Tibial nerve (tissue), 4 donors: Measurements from ENCODE around the gene ZNF132. TPM values are rescaled to one million over a fixed set of nuclear protein-coding genes. Genes with fewer than 3 reads are reported as not detected.
A peak's percentile ranks its signal among the peaks of the same experiment; 100 is the strongest.

ENCODE experiments used
- DNase-seq, 2 donors: peaks; one replicate each; pipeline ENCODE4 v3.0.0-alpha.2; 2019; ENCODE audit warnings: low spot score in 2 of 2
- H3K27ac ChIP-seq, 4 donors: fragments of 200-600 bp; sonication (generic) in 3 of 4; one replicate each; pipeline ENCODE4 v1.5.1; 2017 to 2019; ENCODE audit warnings: mild to moderate bottlenecking in 1 of 4
- H3K27me3 ChIP-seq, 2 donors: fragments of 200-600 bp; sonication (generic) in 1 of 2; one replicate each; pipeline versions ENCODE4 v1.5.1 to v1.6.0; 2017 to 2019
- H3K36me3 ChIP-seq, 3 donors: fragments of 200-600 bp; sonication (generic); one replicate each; pipeline ENCODE4 v1.5.1; 2018 to 2019
- H3K4me1 ChIP-seq, 4 donors: fragments of 200-600 bp; sonication (generic) in 3 of 4; one replicate each; pipeline ENCODE4 v1.5.1; 2017 to 2019
- H3K4me3 ChIP-seq, 4 donors: fragments of 200-600 bp; sonication (generic) in 3 of 4; one replicate each; pipeline ENCODE4 v1.5.1; 2017 to 2019; ENCODE audit warnings: mild to moderate bottlenecking in 1 of 4, moderate library complexity in 1 of 4
- H3K9me3 ChIP-seq, 4 donors: fragments of 200-600 bp; sonication (generic) in 3 of 4; one replicate each; pipeline ENCODE4 v1.5.1; 2017 to 2019
- EP300 ChIP-seq, 2 donors: sonication (generic); formaldehyde crosslinking; IDR thresholded peaks; one replicate each; pipeline ENCODE4 v1.6.1; 2017; ENCODE audit warnings: antibody characterized with exemption in 2 of 2, mild to moderate bottlenecking in 1 of 2
- POLR2A ChIP-seq, 2 donors: fragments of 450-650 bp; IDR thresholded peaks; one replicate each; pipeline ENCODE4 v1.6.1; 2017; ENCODE audit warnings: antibody characterized with exemption in 2 of 2, mild to moderate bottlenecking in 2 of 2, moderate library complexity in 2 of 2
- WGBS, 2 donors: methylation state at CpG; one replicate each; pipeline ENCODE4 v1.1.5; 2018; 5-methylcytosine and 5-hydroxymethylcytosine counted together
- total RNA-seq, 4 donors: library from RNA; depleted of rRNA; stranded (reverse); fragments of >200 nt; gene quantifications; one replicate each; pipeline ENCODE4 v1.1.0, GENCODE V29; 2016
- TF ChIP-seq, protein P1 (sequence below), 5 experiments: fragments of 200-600 bp in 3 of 5; fragments of 450-650 bp in 2 of 5; sonication (generic) in 3 of 5; IDR thresholded peaks; one replicate each; pipeline ENCODE4 v1.5.1; 2016 to 2019; ENCODE audit warnings: antibody characterized with exemption in 5 of 5, mild to moderate bottlenecking in 3 of 5, moderate library complexity in 2 of 5

ZNF132 gene
- total RNA-seq, 4 donors from 2014 or later, result 5.0 to 12.6 (median 8.2) TPM

DNA sequence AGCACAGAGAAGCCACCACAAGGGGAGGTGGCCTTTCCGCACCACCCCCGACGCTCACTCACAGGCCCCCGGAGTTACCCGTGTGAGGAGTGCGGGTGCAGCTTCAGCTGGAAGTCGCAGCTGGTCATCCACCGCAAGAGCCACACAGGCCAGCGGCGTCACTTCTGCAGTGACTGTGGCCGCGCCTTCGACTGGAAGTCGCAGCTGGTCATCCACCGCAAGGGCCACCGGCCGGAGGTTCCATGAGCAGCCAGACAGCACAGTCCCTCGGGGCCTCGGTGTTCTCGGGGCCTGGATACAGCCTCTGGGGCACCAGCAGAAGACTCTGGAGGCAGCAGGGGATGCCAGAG, 40.5 kb upstream of the ZNF132 start:
- H3K4me1 ChIP-seq, result peaks cover 0 to 15% (median 11%) of the 10 kb centered on the region in 4 donors
- peaks cover 0 to 49% (median 0%) of the 10 kb centered on the region in 3 donors for H3K36me3 ChIP-seq
- no peak for DNase-seq
- H3K4me3 ChIP-seq, result no peak overlapping the region
- H3K27me3 ChIP-seq, result no peaks in the 10 kb centered on the region
- H3K27ac ChIP-seq, result no peak overlapping the region
- H3K9me3 ChIP-seq, result no peaks in the 10 kb centered on the region
- TF ChIP-seq, protein P1, sequence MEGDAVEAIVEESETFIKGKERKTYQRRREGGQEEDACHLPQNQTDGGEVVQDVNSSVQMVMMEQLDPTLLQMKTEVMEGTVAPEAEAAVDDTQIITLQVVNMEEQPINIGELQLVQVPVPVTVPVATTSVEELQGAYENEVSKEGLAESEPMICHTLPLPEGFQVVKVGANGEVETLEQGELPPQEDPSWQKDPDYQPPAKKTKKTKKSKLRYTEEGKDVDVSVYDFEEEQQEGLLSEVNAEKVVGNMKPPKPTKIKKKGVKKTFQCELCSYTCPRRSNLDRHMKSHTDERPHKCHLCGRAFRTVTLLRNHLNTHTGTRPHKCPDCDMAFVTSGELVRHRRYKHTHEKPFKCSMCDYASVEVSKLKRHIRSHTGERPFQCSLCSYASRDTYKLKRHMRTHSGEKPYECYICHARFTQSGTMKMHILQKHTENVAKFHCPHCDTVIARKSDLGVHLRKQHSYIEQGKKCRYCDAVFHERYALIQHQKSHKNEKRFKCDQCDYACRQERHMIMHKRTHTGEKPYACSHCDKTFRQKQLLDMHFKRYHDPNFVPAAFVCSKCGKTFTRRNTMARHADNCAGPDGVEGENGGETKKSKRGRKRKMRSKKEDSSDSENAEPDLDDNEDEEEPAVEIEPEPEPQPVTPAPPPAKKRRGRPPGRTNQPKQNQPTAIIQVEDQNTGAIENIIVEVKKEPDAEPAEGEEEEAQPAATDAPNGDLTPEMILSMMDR (IDR thresholded peaks at IDR 0.05), result no peak
- no peak for TF ChIP-seq EP300 (IDR thresholded peaks at IDR 0.05)
- TF ChIP-seq POLR2A (IDR thresholded peaks at IDR 0.05), result no peak
- 89 to 94% methylated on average over 15 to 20 of the region's 20 CpGs for WGBS, 2 donors

DNA sequence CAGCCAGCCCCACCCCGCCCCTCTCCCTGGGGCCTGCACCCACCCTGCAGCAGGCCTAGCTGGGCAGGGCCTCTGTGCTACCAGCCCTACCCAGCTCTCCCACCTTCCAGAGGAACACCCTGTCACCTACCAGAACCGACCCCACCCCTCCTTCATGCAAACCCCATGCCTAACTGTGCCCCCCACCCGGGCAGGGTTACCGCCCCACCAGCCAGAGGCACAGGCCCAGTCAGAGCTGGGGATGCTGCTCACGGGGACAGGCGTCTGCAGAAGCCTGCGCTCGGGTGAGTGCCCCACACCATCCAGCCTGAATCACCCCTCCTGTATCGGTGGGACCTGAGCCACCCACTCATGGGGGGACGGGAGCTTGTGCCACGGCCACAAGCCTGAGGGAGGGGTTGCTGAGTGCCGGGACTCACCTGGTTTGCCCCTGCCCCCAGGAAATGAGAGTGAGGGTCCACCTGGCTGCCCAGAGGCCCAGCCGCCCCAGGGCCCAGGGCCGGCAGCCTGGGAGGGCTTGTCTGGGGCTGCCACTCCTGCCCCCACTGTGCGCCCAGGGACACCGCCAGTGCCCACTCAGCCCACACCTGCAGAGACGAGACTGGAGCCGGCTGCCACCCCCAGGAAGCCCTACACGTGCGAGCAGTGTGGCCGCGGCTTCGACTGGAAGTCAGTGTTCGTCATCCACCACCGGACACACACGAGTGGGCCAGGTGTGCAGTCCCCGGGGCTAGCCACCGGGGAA, 40.0 kb upstream of the ZNF132 start:
- Histone ChIP-seq H3K36me3 (peaks cover 0 to 49% (median 0%) of the 10 kb centered on the region in 3 donors), H3K4me3 (no peak overlapping the region), H3K9me3 (no peaks in the 10 kb centered on the region), H3K27me3 (no peaks in the 10 kb centered on the region), H3K27ac (no peak overlapping the region), H3K4me1 (peaks cover 0 to 20% (median 16%) of the 10 kb centered on the region in 4 donors)
- WGBS, 2 donors, result 84 to 87% methylated on average over 16 to 20 of the region's 28 CpGs
- DNase-seq, result no peak
- TF ChIP-seq, protein P1 (IDR thresholded peaks at IDR 0.05), result no peak
- TF ChIP-seq EP300 (IDR thresholded peaks at IDR 0.05) (no peak), POLR2A (IDR thresholded peaks at IDR 0.05) (no peak)

DNA sequence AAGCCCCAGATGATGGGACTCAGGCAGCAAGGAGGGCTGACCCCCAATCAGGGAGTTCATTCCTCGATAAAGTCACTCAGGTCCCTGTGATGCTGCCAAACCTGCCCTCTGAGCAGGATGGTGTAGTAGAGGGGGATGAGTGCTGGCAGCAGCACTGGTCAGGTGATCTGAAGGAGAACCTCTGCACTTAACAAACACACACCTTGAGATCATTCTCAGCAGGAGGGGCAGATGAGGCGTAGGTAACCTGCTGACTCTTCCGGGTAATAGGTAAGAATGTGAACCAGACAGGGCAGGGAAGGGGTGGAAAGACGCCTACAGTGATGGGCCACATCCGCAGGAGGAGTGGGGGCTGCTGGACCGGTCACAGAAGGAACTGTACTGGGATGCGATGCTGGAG, 39.4 kb upstream of the ZNF132 start:
- DNase-seq, result no peak
- peaks cover 0 to 51% (median 0%) of the 10 kb centered on the region in 3 donors for H3K36me3 ChIP-seq
- H3K27ac ChIP-seq, result no peak overlapping the region
- 83 to 89% methylated on average over 7 of the region's 7 CpGs for WGBS, 2 donors
- H3K4me3 ChIP-seq, result no peak overlapping the region
- H3K27me3 ChIP-seq, result no peaks in the 10 kb centered on the region
- H3K4me1 ChIP-seq, result peaks cover 0 to 26% (median 18%) of the 10 kb centered on the region in 4 donors
- H3K9me3 ChIP-seq, result no peaks in the 10 kb centered on the region
- TF ChIP-seq, protein P1 (IDR thresholded peaks at IDR 0.05), result no peak
- no peak for TF ChIP-seq EP300 (IDR thresholded peaks at IDR 0.05)
- no peak for TF ChIP-seq POLR2A (IDR thresholded peaks at IDR 0.05)

GRCh38 chr19:58477871-58478270, 37.9 kb upstream of the ZNF132 start:
- Histone ChIP-seq H3K36me3 (peaks cover 0 to 65% (median 0%) of the 10 kb centered on the region in 3 donors), H3K4me3 (no peak overlapping the region), H3K9me3 (no peaks in the 10 kb centered on the region), H3K4me1 (peaks cover 0 to 26% (median 18%) of the 10 kb centered on the region in 4 donors), H3K27me3 (no peaks in the 10 kb centered on the region), H3K27ac (peak overlapping the region in 1 of 4 donors; percentile 94)
- 100% methylated on average over 1 of the region's 1 CpG for WGBS, 2 donors
- DNase-seq, result no peak
- TF ChIP-seq POLR2A (IDR thresholded peaks at IDR 0.05) (no peak), EP300 (IDR thresholded peaks at IDR 0.05) (no peak)
- TF ChIP-seq, protein P1 (IDR thresholded peaks at IDR 0.05), result no peak

GRCh38 chr19:58477130-58477529, 37.2 kb upstream of the ZNF132 start:
- no peaks in the 10 kb centered on the region for H3K27me3 ChIP-seq
- peak overlapping the region in 3 of 4 donors; percentile 87 to 94 (median 92) for H3K27ac ChIP-seq
- 84 to 86% methylated on average over 14 to 15 of the region's 15 CpGs for WGBS, 2 donors
- peaks cover 0 to 26% (median 18%) of the 10 kb centered on the region in 4 donors for H3K4me1 ChIP-seq
- no peak for DNase-seq
- peak overlapping the region in 1 of 4 donors; percentile 75 for H3K4me3 ChIP-seq
- no peaks in the 10 kb centered on the region for H3K9me3 ChIP-seq
- H3K36me3 ChIP-seq, result peaks cover 0 to 66% (median 0%) of the 10 kb centered on the region in 3 donors
- no peak for TF ChIP-seq POLR2A (IDR thresholded peaks at IDR 0.05)
- no peak for TF ChIP-seq EP300 (IDR thresholded peaks at IDR 0.05)
- TF ChIP-seq, protein P1 (IDR thresholded peaks at IDR 0.05), result no peak
